Tibial artery (tissue), 4 donors: ENCODE data around the gene RNF207.

Experiments used
- DNase-seq, 2 donors: peaks; one replicate each; pipeline ENCODE4 v3.0.0-alpha.2; 2019
- H3K27ac ChIP-seq, 2 donors: fragments of 200-600 bp; sonication (generic) in 1 of 2; 1 replicate in 1 of 2; 2 replicates in 1 of 2; pipeline ENCODE4 v1.5.1; 2018 to 2019; ENCODE audit warnings: mild to moderate bottlenecking in 1 of 2
- H3K27me3 ChIP-seq, 2 donors: fragments of 200-600 bp; sonication (generic) in 1 of 2; one replicate each; pipeline versions ENCODE4 v1.5.1 to v1.6.0; 2016 to 2019
- H3K36me3 ChIP-seq, 3 donors: fragments of 200-600 bp; sonication (generic) in 2 of 3; one replicate each; pipeline ENCODE4 v1.5.1; 2016 to 2019; ENCODE audit warnings: mild to moderate bottlenecking in 2 of 3
- H3K4me1 ChIP-seq, 4 donors: fragments of 200-600 bp; sonication (generic) in 2 of 4; 1 replicate in 3 of 4; 2 replicates in 1 of 4; pipeline ENCODE4 v1.5.1; 2016 to 2019
- H3K4me3 ChIP-seq, 2 donors: fragments of 200-600 bp; sonication (generic) in 1 of 2; 1 replicate in 1 of 2; 2 replicates in 1 of 2; pipeline ENCODE4 v1.5.1; 2018 to 2019; ENCODE audit warnings: mild to moderate bottlenecking in 2 of 2
- H3K9me3 ChIP-seq, 3 donors: fragments of 200-600 bp; sonication (generic) in 1 of 3; one replicate each; pipeline ENCODE4 v1.5.1; 2016 to 2019
- intact Hi-C: fragments of 100-400 bp; cut with DNase I; formaldehyde crosslinking; loops from one replicate; pipeline ENCODE4 v1.15.0; 2023; ENCODE audit warnings: low total_unique reads
- TF ChIP-seq, protein P1 (sequence below), 2 experiments: fragments of 200-600 bp in 1 of 2; fragments of 450-650 bp in 1 of 2; IDR thresholded peaks; one replicate each; pipeline ENCODE4 v1.5.1; 2017 to 2019; ENCODE audit warnings: antibody characterized with exemption in 2 of 2, mild to moderate bottlenecking in 1 of 2, moderate library complexity in 1 of 2

The RNF207 gene

DNA sequence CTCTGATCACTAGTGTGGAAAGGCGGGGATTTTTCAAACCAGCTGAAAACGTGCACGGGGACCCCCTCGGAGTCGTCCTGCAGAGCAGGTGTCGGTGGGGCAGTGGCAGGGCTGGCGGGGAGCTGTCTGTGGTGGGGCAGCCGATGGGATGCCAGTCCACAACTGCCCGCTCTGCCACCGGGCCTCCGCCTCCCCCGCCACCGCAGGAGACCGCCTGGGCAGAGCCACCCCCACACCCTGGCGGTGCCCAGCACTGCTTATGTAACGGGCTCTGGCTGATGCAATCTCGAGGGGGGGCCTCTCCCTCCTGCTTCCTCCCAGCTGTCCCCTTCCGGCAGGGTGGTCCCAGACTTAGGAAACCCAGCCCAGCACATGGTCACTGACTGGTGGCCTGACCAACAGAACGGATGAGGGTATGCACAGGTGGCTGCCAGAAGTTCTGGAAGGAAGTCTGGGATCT, 35.1 kb upstream of the RNF207 start:
- Histone ChIP-seq H3K27me3 (peaks cover 0 to 70% of the 10 kb centered on the region in 2 donors), H3K4me1 (no peaks in the 10 kb centered on the region), H3K27ac (no peak overlapping the region), H3K4me3 (no peak overlapping the region), H3K9me3 (no peaks in the 10 kb centered on the region), H3K36me3 (no peaks in the 10 kb centered on the region)
- no peak for DNase-seq
- intact Hi-C loops = no loop called here
- TF ChIP-seq, protein P1, sequence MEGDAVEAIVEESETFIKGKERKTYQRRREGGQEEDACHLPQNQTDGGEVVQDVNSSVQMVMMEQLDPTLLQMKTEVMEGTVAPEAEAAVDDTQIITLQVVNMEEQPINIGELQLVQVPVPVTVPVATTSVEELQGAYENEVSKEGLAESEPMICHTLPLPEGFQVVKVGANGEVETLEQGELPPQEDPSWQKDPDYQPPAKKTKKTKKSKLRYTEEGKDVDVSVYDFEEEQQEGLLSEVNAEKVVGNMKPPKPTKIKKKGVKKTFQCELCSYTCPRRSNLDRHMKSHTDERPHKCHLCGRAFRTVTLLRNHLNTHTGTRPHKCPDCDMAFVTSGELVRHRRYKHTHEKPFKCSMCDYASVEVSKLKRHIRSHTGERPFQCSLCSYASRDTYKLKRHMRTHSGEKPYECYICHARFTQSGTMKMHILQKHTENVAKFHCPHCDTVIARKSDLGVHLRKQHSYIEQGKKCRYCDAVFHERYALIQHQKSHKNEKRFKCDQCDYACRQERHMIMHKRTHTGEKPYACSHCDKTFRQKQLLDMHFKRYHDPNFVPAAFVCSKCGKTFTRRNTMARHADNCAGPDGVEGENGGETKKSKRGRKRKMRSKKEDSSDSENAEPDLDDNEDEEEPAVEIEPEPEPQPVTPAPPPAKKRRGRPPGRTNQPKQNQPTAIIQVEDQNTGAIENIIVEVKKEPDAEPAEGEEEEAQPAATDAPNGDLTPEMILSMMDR (IDR thresholded peaks at IDR 0.05) = no peak

DNA sequence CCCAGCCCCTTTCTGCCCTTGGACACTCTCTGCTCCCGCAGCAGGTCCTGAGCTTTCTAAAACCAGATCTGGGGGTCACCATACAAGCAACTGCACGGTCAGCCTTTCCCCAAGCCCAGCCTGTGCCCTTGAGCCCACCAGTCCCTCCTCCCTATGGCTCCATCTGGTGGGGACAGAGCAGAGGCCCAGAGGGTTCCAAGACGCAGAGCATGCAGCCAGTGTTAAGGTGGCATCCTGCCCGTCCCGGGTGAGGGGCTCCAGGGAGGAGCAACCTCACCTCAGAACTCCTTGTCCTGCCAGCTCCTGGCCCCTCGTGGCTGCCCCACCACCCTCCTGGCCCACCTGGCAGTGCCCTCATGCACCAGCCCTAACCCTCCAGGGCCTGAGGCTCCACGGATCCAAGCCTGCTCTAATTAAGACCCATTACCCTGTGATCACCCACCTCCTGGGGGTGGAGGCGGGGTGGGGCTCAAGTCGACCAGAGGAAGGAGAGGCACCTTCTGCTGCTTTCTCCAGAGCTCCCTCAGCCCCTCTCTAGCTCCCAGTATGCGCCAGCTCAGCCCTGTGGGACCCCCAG, 34.3 kb upstream of the RNF207 start:
- H3K27me3 ChIP-seq = peaks cover 0 to 70% of the 10 kb centered on the region in 2 donors

DNA sequence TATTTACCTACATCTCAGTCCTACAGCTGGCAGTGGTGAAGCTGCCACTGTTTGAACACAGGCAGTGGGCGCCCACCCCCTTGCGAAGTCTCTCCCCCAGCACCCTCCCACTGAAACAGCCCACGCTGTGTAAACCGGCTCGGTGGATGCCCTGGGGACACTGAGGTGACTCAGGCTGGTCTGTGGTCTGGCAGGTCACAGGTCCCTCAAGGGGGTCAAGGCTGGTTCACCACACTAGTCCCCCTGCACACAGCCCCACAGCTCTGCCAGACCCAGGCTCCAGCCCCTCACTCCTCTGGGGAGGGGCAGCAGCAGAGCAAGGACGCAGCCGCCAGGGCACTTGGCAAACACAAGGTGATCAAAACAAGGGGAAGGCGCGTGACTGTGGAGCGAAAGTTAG, 33.4 kb upstream of the RNF207 start:
- no peak overlapping the region for H3K27ac ChIP-seq
- intact Hi-C loops = no loop called here
- no peak for DNase-seq
- no peaks in the 10 kb centered on the region for H3K9me3 ChIP-seq
- TF ChIP-seq, protein P1 (IDR thresholded peaks at IDR 0.05) = no peak
- H3K27me3 ChIP-seq = peaks cover 0 to 72% of the 10 kb centered on the region in 2 donors
- no peaks in the 10 kb centered on the region for H3K36me3 ChIP-seq
- H3K4me1 ChIP-seq = no peaks in the 10 kb centered on the region
- H3K4me3 ChIP-seq = no peak overlapping the region

More for the DNA sequence above, 34.3 kb upstream of the RNF207 start:
- TF ChIP-seq, protein P1 (IDR thresholded peaks at IDR 0.05) = no peak
- DNase-seq = no peak
- intact Hi-C loops = no loop called here
- no peak overlapping the region for H3K27ac ChIP-seq
- no peaks in the 10 kb centered on the region for H3K36me3 ChIP-seq
- no peaks in the 10 kb centered on the region for H3K9me3 ChIP-seq
- no peak overlapping the region for H3K4me3 ChIP-seq
- no peaks in the 10 kb centered on the region for H3K4me1 ChIP-seq

DNA sequence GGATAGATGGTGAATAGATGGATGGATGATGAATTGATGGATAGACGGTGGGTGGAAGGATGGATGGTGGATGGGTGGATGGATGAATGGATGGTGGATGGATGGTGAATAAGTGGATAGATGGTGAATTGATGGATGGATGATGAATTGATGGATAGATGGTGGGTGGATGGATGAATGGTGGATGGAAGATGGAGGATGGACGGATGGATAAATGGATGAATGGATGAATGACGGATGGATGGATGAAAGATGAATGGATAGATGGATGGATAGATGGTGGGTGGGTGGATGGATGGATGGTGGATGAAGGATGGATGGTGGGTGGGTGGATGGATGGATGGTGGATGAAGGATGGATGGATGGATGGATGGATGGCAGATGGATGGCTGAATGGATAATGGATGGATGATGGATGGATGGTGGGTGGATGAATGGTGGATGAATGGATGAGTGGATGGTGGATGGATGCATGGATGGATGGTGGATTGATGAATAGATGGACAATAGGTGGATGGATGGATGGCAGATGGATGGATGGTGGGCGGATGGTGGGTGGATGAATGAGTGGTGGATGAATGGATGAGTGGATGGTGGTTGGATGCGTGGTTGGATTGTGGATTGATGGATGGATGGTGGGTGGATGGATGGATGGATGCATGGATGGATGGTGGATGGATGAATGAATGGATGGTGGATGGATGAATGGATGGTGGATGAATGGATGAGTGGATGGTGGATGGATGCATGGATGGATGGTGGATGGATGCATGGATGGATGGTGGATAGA, 31.1 kb upstream of the RNF207 start:
- intact Hi-C loops = no loop called here
- DNase-seq = no peak
- H3K9me3 ChIP-seq = no peaks in the 10 kb centered on the region

DNA sequence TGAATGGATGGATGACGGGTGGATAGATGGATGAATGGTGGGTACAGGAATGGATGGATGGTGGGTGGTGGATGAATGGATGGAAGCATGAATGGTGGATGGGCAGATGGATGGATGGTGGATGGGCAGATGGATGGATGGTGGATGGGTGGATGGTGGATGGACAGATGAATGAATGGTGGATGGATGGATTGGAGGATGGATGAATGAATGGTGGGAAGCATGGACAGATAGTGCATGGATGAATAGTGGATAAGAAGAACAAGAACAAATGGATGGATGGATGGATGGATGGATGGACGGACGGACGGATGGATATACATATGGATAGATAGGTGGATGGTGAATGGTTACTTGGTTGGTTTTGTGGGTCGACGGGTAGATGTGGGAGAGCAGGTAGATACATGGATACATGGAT, 30.5 kb upstream of the RNF207 start:
- Histone ChIP-seq H3K27ac (no peak overlapping the region), H3K36me3 (no peaks in the 10 kb centered on the region), H3K9me3 (no peaks in the 10 kb centered on the region), H3K4me3 (no peak overlapping the region), H3K4me1 (peaks cover 0 to 24% (median 20%) of the 10 kb centered on the region in 4 donors), H3K27me3 (peaks cover 0 to 78% of the 10 kb centered on the region in 2 donors)
- intact Hi-C loops = no loop called here
- no peak for DNase-seq
- TF ChIP-seq, protein P1 (IDR thresholded peaks at IDR 0.05) = no peak

More for the DNA sequence above, 31.1 kb upstream of the RNF207 start:
- H3K4me3 ChIP-seq = no peak overlapping the region
- no peaks in the 10 kb centered on the region for H3K36me3 ChIP-seq
- H3K27ac ChIP-seq = no peak overlapping the region
- H3K4me1 ChIP-seq = peaks cover 0 to 20% (median 14%) of the 10 kb centered on the region in 4 donors
- H3K27me3 ChIP-seq = peaks cover 0 to 78% of the 10 kb centered on the region in 2 donors
- TF ChIP-seq, protein P1 (IDR thresholded peaks at IDR 0.05) = no peak
